CD1c-positive myeloid dendritic cell (primary cell): ENCODE data around the gene NPTN.
"Not testable (repeated sequence)": the region's sequence is repeated elsewhere in the genome, so short reads cannot be mapped to it uniquely, and the experiment has no call there.

Experiments used
- DNase-seq: peaks from one replicate; pipeline ENCODE4 v3.0.0-alpha.2; 2016; ENCODE audit errors: extremely low spot score

The NPTN gene

GRCh38 chr15:73601451-73602445 lies 31.4 kb downstream of the NPTN start:
- DNase-seq: peak; percentile 6

DNA sequence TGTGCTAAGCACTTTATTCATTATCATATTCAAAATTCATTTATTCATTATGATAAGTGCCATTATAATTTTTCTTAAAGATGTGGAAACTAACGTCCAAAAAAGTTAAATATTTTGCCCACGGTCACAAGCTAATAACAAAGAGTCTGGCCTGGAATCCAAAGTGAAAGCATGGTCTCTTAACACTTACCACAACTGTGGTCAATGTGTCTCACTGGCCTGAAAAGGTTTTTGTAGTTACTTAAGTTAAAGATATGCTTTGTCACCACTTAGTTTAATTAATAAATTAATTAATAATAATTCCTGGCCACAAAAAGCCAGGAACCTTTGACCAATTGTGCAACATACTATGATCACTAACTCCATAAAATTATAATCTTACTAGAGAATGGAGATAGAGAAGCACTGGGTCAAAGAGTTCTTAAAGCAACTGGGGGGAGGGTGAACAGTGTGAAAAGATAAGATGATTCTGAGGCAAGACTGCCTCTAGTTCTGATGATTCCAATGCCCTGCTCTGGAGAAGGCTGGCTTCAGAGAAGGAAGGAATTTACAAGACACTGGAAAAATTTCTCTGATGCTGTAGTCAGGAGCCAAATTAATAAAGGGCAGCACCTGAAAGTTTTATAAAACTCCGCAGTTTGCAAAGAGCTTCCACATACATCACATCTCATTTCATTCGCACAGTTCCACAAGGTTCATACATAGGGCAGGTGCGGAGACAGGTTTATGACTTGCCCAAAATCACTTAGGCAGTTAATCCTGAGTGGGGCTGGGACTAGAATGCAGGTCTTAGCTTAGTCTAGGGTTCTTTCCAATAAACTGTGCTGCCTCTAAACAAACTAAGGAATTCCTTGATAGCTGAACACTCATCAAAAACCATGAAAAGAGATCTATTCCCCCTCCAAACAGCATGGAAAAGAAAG lies 32.5 kb downstream of the NPTN start:
- DNase-seq: no peak

DNA sequence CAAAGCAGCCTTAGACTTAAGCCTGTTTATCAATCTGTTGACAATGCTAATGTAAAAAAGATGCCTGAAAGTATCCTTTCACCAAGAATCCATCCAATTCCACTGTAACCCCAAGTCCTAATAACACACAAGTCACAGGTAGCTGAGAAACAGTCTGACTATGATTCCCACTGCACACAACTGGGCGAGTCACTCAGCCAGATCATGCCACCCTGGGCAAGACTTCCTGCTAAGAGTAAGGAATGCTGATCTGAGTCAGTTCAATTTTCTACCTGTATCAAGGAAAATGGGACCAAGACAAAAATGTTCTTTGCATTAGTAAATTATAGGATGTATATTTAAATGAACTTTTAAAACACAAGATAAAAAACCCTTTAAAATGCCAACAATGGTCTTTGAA lies 33.3 kb downstream of the NPTN start:
- DNase-seq: no peak

DNA sequence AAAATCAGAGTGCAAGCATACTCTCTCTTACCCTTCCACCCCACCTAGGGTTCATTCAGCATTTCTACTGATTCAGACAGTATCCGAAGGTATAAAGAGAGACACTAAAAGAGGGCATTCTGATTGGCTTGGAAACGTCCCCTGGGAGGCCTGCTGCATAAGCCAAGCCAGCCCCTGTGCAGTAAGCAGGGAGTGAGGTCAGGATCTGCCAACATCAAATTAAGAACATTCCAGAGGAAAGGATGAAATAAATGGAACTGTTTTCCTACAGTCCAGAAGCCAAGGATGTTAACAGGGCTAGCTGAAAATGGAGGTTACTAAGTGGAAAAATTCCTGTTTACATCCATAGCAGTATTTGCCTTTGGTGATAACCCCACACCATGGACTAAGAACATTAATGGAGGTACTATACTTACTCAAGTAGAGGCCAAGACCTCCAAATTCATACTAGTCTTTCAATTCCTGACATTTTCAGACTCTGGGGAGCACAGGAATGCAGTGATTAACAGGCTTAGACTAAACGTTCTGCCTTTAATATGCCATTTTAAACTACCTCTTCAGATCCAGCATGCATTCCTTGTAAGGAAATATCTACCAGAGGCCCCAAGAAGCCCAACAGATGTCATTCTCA lies 34.5 kb downstream of the NPTN start:
- DNase-seq: no peak

GRCh38 chr15:73597036-73597638 lies 36.1 kb downstream of the NPTN start:
- no peak for DNase-seq

DNA sequence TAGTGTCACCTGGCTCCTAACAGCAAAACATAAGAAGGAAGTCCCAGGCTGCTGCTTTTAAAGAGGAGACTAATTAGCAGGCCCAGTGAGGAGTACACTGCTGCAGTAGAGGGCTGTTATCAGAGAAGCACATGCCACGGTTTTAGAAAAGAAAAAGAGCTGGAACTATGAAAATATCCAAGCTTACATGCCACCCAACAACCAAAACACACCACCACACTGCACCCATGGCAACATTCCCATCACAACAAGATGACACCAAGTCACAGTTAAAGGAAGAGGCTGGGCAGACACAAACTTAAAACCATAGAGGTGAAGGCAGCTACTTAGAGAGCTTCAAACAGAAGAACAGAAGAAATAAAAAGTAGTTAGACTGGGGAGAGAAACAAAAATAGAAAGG lies 37.0 kb downstream of the NPTN start:
- no peak for DNase-seq

GRCh38 chr15:73594109-73594508 lies 39.1 kb downstream of the NPTN start:
- no peak for DNase-seq

DNA sequence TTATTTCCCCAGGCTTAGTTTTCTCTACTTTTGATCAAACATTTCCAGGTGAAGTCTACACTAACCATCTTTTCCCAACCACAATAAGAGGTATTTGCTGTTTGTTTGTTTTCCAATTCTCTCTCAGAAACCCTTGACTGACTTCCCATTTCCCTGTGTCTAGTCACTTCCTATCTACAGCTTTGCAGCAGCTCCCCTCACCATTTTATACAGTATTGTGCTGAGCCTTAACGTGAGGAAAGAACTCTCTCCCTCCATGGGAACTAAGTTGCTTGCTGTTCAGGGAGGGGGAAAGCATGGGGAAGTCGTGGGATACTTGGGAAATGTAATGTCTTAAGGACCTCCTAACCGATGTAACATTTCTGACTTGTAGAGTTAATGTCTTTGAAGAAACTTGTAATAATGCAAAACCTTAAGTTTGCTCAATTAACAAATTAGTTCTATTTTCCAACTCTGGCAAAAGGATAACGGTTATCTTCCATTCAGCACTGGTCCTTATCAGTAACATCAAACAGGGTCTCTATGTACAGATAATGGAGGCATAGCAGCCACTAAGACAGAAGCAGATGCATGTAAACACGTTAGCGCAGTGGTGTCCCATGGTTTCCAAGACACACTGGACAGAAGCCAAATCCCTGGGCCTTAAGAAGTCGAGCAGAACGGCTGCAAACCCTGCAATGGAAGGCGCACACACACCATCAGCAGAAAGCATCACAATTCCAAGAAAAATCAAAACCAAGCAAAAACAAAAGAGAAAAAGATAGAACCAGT lies 39.7 kb downstream of the NPTN start:
- DNase-seq: no peak

DNA sequence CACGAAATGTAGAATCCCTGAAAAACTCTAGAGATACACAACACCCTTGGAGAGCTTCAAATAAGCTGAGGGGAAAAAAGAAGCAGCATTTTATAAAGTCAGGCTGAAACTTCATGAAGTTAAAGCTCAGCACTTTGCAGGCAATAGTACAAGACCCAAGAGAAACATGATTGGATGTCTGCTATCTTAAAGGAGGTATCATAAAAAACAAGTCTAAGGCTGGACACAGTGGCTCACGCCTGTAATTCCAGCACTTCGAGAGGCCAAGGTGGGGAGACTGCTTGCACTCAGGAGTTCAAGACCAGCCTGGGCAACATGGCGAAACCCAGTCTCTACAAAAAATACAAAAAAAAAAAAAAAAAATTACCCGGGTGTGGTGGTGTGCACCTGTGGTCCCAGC lies 42.9 kb downstream of the NPTN start:
- no peak for DNase-seq

- DNase-seq: no peak
Observed at GRCh38 chr15:73589766-73590165, 43.4 kb downstream of the NPTN start.

- DNase-seq: no peak
Observed at GRCh38 chr15:73585871-73586654, 47.1 kb downstream of the NPTN start.

GRCh38 chr15:73584699-73585420 lies 48.3 kb downstream of the NPTN start:
- no peak for DNase-seq

DNA sequence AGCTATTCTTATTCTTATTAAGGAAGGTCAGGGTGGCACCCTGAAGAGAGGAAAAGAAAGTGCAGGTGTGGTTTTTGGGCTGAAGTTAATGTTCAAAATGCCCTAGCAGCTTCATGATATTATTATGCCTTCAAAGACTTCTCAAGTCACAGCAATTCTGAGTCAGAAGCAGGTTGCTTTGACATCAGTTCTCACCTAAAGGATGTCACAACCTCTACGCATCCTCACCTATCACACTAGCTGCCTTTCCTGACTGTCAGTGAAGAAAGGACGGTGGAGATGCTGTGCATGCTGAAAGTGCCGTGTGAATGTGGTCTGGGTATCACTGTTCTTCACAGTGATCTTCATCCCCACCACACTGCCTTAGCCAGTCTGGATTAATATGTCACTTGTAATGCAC lies 49.6 kb downstream of the NPTN start:
- DNase-seq: no peak

DNA sequence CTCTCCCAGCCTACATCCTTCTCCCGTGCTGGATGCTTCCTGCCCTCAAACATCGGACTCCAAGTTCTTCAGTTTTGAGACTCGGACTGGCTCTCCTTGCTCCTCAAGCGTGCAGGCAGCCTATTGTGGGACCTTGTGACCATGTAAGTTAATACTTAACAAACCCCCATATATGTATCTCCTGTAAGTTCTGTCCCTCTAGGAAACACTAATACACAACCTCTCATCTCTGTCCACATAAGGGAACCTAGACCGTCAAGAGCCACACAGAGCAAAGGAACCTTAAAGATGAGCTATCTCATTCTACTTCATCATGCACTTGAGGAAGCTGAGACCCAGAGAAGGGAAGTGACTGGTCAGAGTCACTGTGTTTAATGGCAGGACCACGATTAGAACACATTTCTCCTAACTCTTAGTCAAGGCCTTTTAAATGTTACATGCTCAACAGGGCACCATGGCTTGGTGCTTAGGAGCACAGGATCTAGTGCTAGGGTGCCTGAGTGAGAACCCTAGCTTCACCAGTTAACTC lies 50.3 kb downstream of the NPTN start:
- DNase-seq: no peak

DNA sequence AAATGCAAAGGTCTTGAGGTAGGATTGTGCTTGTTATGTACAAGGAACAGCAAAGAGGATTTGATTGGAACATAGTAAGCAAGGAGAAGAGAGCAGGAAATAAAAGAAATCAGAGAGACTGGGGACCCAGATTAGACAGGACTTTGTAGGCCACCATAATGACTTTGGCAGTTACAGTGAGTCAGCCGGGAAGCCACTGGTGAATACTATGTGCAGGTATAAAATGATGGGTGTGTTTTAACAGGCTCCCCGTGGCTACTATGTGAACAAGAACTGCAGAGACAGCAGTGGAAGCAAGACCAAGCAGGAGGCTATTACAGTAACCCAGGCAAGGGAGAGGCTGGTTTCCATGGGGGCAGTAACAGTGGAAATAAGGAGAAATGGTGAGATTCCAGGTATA lies 55.2 kb downstream of the NPTN start:
- DNase-seq: no peak

DNA sequence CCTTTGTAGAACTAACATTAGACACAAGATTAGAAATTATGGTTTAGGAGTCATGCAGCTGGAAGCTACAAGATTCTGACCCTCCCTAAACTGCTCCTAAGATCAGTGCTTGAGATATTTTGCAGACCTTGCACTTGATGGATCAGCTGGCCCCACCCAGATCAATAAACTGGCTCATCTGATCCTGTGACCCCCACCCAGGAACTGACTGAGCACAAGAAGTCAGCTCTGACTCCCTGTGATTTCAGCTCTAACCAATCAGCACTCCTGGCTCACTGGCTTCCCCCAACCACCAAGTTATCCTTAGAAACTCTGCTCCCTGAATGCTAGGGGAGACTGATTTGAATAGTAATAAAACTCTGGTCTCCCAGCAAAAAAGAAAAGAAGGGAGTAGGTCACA lies 55.6 kb downstream of the NPTN start:
- DNase-seq: not testable (repeated sequence)

- no peak for DNase-seq
Observed at GRCh38 chr15:73575636-73576247, 57.4 kb downstream of the NPTN start.

DNA sequence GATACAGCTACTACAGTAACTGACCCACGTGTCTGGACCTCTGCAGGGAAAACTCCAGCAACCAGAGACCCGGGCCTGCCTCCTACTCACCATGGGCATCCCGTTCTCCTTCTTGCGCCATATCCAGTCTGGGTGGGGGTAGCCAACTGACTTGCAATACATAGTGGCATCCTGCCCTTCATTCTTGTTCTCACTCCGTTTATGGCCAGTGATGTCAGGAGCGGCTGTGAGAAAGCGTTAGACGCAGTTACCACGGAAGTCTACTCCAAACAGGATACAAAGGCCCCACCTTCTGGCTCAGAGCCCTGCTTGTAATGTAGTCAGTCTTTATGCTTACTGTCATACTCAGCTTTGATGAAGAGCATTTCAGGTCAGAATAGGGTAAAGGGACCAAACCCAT lies 59.6 kb downstream of the NPTN start:
- DNase-seq: no peak

- DNase-seq: no peak
Observed at GRCh38 chr15:73573037-73573436, 60.2 kb downstream of the NPTN start.
